GM12878 (cell line): ENCODE data around the gene DGKQ. TPM values are rescaled to one million over a fixed set of nuclear protein-coding genes. Genes with fewer than 3 reads are reported as not detected.

Experiments
- ATAC-seq: fragments of 200-7000 bp; cut with Tn5 transposase; 3 replicates; pipeline ENCODE4 v1.9.1; 2020; ENCODE audit warnings: mild to moderate bottlenecking, moderate library complexity
- BruUV-seq: library from RNA; stranded (reverse); fragments of 400-500 nt; replicated peaks from 2 replicates; lab custom pipeline; 2021; lab: Mats Ljungman, UMichigan
- CTCF ChIA-PET: fragments of 300-600 bp; sonication (Branson Sonifier 250); formaldehyde crosslinking; extraction: SDS; loops from one replicate; lab custom pipeline; 2021; ENCODE audit warnings: inconsistent platforms; lab: Yijun Ruan, JAX
- POLR2A ChIA-PET: fragments of 350-600 bp; formaldehyde crosslinking; extraction: SDS; loops from one replicate; lab custom pipeline; 2021; ENCODE audit warnings: inconsistent platforms; lab: Charles Lee
- RAD21 ChIA-PET: fragments of 300-600 bp; sonication (Branson Sonifier 250); formaldehyde crosslinking; loops from one replicate; lab custom pipeline; 2023; ENCODE audit warnings: antibody characterized with exemption; ENCODE audit not compliant: unreplicated experiment; lab: Charles Lee
- SMC1A ChIA-PET: fragments of 300-600 bp; sonication (Branson Sonifier 250); formaldehyde crosslinking; loops from one replicate; lab custom pipeline; 2023; ENCODE audit not compliant: unreplicated experiment, uncharacterized antibody; lab: Charles Lee
- DNase-seq: peaks from one replicate; pipeline ENCODE4 v3.0.0-alpha.2; 2011; ENCODE audit warnings: low read depth, low spot score
- FAIRE-seq: peaks from 3 replicates; lab custom pipeline; 2011; peaks lifted over from hg19 to GRCh38; lab: Jason Lieb, UNC
- H2AFZ ChIP-seq: 2 replicates; pipeline ENCODE4 v1.6.0; 2011; ENCODE audit warnings: low read depth, low read length, control low read depth; ENCODE audit not compliant: control insufficient read depth
- H3K27ac ChIP-seq: 2 replicates; pipeline ENCODE4 v1.5.1; 2011; ENCODE audit warnings: control low read depth; ENCODE audit not compliant: control insufficient read depth, insufficient read depth
- H3K27me3 ChIP-seq, 2 experiments: replicated peaks in 1 of 2; 2 replicates each; pipeline versions ENCODE4 v1.6.0 to v1.6.1; 2011; ENCODE audit warnings: low read length in 1 of 2; ENCODE audit not compliant: control insufficient read depth in 2 of 2, insufficient read depth in 2 of 2
- H3K36me3 ChIP-seq, 2 experiments: 2 replicates each; pipeline ENCODE4 v1.5.1; 2011; ENCODE audit warnings: low read length in 1 of 2; ENCODE audit not compliant: control insufficient read depth in 2 of 2, insufficient read depth in 2 of 2
- H3K4me1 ChIP-seq: 2 replicates; pipeline ENCODE4 v1.6.1; 2011; ENCODE audit warnings: mild to moderate bottlenecking, low read length, moderate library complexity, mixed read lengths; ENCODE audit not compliant: control insufficient read depth, insufficient read depth
- H3K4me2 ChIP-seq: 2 replicates; pipeline ENCODE4 v1.6.0; 2011; ENCODE audit warnings: control low read depth; ENCODE audit not compliant: control insufficient read depth, insufficient read depth
- H3K4me3 ChIP-seq: fragments of 200-600 bp; sonication (generic); 2 replicates; pipeline ENCODE4 v1.5.1; 2016
- H3K79me2 ChIP-seq: 2 replicates; pipeline ENCODE4 v1.6.0; 2011; ENCODE audit warnings: low read length; ENCODE audit not compliant: control insufficient read depth, insufficient read depth
- H3K9ac ChIP-seq: 2 replicates; pipeline ENCODE4 v1.8.0; 2011; ENCODE audit warnings: low read length, control low read depth, mixed read lengths; ENCODE audit not compliant: control insufficient read depth, insufficient read depth
- H3K9me3 ChIP-seq: replicated peaks from 3 replicates; pipeline ENCODE4 v1.5.1; 2011; ENCODE audit warnings: mild to moderate bottlenecking, low read length; ENCODE audit not compliant: control insufficient read depth, insufficient read depth
- H4K20me1 ChIP-seq: 2 replicates; pipeline ENCODE4 v1.6.0; 2011; ENCODE audit not compliant: control insufficient read depth, insufficient read depth
- BACH1 ChIP-seq: fragments of 450-650 bp; IDR thresholded peaks from 2 replicates; pipeline ENCODE4 v1.6.1; 2017; ENCODE audit warnings: mild to moderate bottlenecking, borderline replicate concordance
- CUX1 ChIP-seq: IDR thresholded peaks from 2 replicates; pipeline ENCODE4 v1.6.1; 2012; ENCODE audit warnings: improper control_type of control experiment, low read depth, low read length; ENCODE audit not compliant: insufficient replicate concordance
- ESRRA ChIP-seq: IDR thresholded peaks from 2 replicates; pipeline ENCODE4 v1.6.1; 2012; ENCODE audit warnings: mild to moderate bottlenecking, low read length, improper control_type of control experiment
- IKZF2 ChIP-seq, 2 experiments: fragments of 450-650 bp; IDR thresholded peaks; 2 replicates each; pipeline ENCODE4 v1.6.1; 2017; ENCODE audit warnings: mild to moderate bottlenecking in 2 of 2, moderate library complexity in 2 of 2
- KAT2A ChIP-seq: conservative IDR thresholded peaks from 2 replicates; pipeline ENCODE4 v1.6.1; 2011; ENCODE audit warnings: low read depth, low read length; ENCODE audit not compliant: control insufficient read depth
- NR2C2 ChIP-seq: IDR thresholded peaks from 2 replicates; pipeline ENCODE4 v1.6.1; 2011; ENCODE audit warnings: borderline replicate concordance, low read depth; ENCODE audit not compliant: control insufficient read depth, insufficient read length
- RBBP5 ChIP-seq: fragments of 200-600 bp; sonication (generic); conservative IDR thresholded peaks from 2 replicates; pipeline ENCODE4 v1.6.1; 2016
- SMAD1 ChIP-seq: fragments of 450-650 bp; IDR thresholded peaks from 2 replicates; pipeline ENCODE4 v1.6.1; 2018; ENCODE audit warnings: mild to moderate bottlenecking, low read depth; ENCODE audit not compliant: partially characterized antibody
- SUPT20H ChIP-seq: IDR thresholded peaks from 2 replicates; pipeline ENCODE4 v1.6.1; 2011; ENCODE audit warnings: low read depth, mild to moderate bottlenecking, low read length, moderate library complexity, borderline replicate concordance; ENCODE audit not compliant: control insufficient read depth
- TAF1 ChIP-seq: IDR thresholded peaks from 2 replicates; pipeline ENCODE4 v1.6.1; 2011; ENCODE audit warnings: mild to moderate bottlenecking, low read depth, low read length, borderline replicate concordance
- USF1 ChIP-seq: IDR thresholded peaks from 2 replicates; pipeline ENCODE4 v1.6.1; 2011; ENCODE audit warnings: borderline replicate concordance, low read depth, mild to moderate bottlenecking, moderate library complexity, mixed read lengths, low read length; ENCODE audit not compliant: insufficient read depth; ENCODE audit errors: extremely low read length
- ZNF384 ChIP-seq: IDR thresholded peaks from 2 replicates; pipeline ENCODE4 v1.6.1; 2012; ENCODE audit warnings: low read depth, mild to moderate bottlenecking, low read length, improper control_type of control experiment, borderline replicate concordance
- ZNF687 ChIP-seq: fragments of 450-650 bp; IDR thresholded peaks from 2 replicates; pipeline ENCODE4 v1.6.1; 2017; ENCODE audit warnings: mild to moderate bottlenecking, moderate library complexity
- WGBS: methylation state at CpG from one replicate; pipeline ENCODE4 v1.1.6; 2016; ENCODE audit warnings: low lambda C conversion rate; ENCODE audit not compliant: insufficient replicate concordance, insufficient coverage; ENCODE audit errors: missing lambda C conversion rate; 5-methylcytosine and 5-hydroxymethylcytosine counted together
- in situ Hi-C: fragments of 300-500 bp; cut with MboI; formaldehyde crosslinking; loops from 9 replicates; pipeline ENCODE4 v1.14.3; 2018; ENCODE audit warnings: mixed read lengths
- intact Hi-C: fragments of 100-400 bp; cut with micrococcal nuclease; formaldehyde crosslinking; loops from one replicate; pipeline ENCODE4 v1.14.2; 2022; ENCODE audit not compliant: unreplicated experiment
- polyA plus RNA-seq, 11 experiments: library from polyadenylated mRNA; depleted of rRNA in 4 of 11; unstranded in 6 of 11; stranded (reverse) in 5 of 11; fragments of >200 nt; fragmentation: Nextera tagmentation in 4 of 11; fragmentation: Illumina TruSeq in 1 of 11; extraction: Ambion mirVana in 4 of 11; extraction: Trizol in 1 of 11; gene quantifications; 1 replicate in 1 of 11; 2 replicates in 10 of 11; pipeline versions ENCODE4 v1.2.1 to v1.2.3, GENCODE V29; 2011 to 2016; ENCODE audit warnings: inconsistent platforms in 2 of 11, missing spikeins in 2 of 11, low read depth in 1 of 11
- total RNA-seq, 4 experiments: library from RNA; depleted of rRNA in 3 of 4; stranded (reverse); fragments of >200 nt in 3 of 4; fragmentation: Illumina TruSeq in 1 of 4; extraction: Trizol in 1 of 4; gene quantifications; 2 replicates each; pipeline versions ENCODE4 v1.2.1 to v1.2.3, GENCODE V29; 2013 to 2021

The DGKQ gene
- total and polyA plus RNA-seq, 10 of the 15 experiments (the other 5 are each of a cell fraction or from before 2014, with no cell fraction given) = 0.11 to 10.5 (median 1.4) TPM

- Histone ChIP-seq H4K20me1 (no peaks in the 10 kb centered on the region), H3K4me2 (no peak overlapping the region), H3K79me2 (no peaks in the 10 kb centered on the region), H3K27me3 (no peaks in the 10 kb centered on the region), H3K9me3 (no peaks in the 10 kb centered on the region), H3K9ac (no peak overlapping the region), H3K4me1 (no peaks in the 10 kb centered on the region), H3K27ac (no peak overlapping the region), H2AFZ (no peak overlapping the region), H3K4me3 (no peak overlapping the region), H3K36me3 (no peaks in the 10 kb centered on the region; a peak in 1 of 4 replicates)
- ATAC-seq (no peak), FAIRE-seq (no peak), DNase-seq (no peak)
- CTCF ChIA-PET = no interaction called here
- in situ Hi-C loops (no loop called here), intact Hi-C loops (no loop called here)
- SMC1A ChIA-PET = no interaction called here
- RAD21 ChIA-PET = no interaction called here
- POLR2A ChIA-PET = no interaction called here
- 88% methylated on average over 7 of the region's 12 CpGs for WGBS
- BruUV-seq = no TSS peak
- no peak for TF ChIP-seq SMAD1
- TF ChIP-seq ZNF384 = no peak
- TF ChIP-seq BACH1 = no peak
- TF ChIP-seq ESRRA = no peak
- TF ChIP-seq SUPT20H = no peak
- TF ChIP-seq KAT2A = no peak
- no peak for TF ChIP-seq NR2C2
- TF ChIP-seq TAF1 = no peak
- TF ChIP-seq RBBP5 = no peak
- TF ChIP-seq USF1 = no peak
- no peak for TF ChIP-seq CUX1
- no peak for TF ChIP-seq ZNF687
- TF ChIP-seq IKZF2 (IDR thresholded peaks at IDR 0.05) = no peak
Observed at GRCh38 chr4:955931-956381, 17.4 kb downstream of the DGKQ start.
